ENCODE data around the gene ADGRL3. TPM values are rescaled to one million over a fixed set of nuclear protein-coding genes. Genes with fewer than 3 reads are reported as not detected.

Gene ADGRL3
- polyA plus RNA-seq, 1 donor from 2014 or later = not detected

DNA sequence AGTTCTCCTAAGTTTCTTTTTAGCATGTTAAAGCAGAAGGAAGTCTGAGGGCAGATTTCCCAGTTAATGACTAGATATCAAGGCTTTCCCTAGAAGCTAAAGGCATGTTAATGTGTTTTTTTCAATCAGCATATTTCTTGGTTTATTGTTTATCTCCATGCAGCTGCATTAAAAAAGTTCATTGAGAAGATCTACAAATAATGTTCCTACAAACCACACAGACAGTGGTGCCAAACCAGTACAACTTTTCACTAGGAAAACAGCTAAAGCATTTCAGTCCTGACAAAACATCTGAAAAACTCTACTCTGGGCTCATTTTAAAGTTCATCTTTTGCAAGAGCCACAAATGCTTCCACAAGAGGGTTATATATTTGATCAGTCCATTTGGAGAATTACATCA is 320.0 kb downstream of the ADGRL3 start:
- Mint-ChIP-seq H3K27ac (no peak overlapping the region), H3K4me1 (no peaks in the 10 kb centered on the region), H3K4me3 (no peak overlapping the region)

DNA sequence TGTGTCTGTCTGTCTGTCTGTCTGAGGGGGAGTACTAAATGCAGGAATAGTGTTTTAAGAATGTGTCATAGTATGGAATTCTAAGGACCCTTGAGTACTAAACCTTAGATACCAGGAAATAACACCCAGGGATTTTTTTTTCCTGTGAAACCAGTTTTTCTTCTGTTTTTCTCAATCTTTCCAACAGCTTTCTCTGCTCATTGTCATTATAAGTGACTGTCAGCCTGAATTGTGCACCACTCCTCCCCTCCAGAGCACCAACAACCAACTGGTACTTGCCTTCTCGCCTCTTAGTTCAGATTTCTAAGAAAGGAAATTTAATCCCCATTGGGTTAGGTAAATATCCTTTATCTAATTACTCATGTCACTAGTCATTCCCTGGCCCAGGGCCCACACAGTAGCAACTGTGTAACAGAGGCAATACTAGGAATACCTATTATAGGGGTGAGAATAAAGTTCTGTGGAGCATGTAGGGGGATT is 320.6 kb downstream of the ADGRL3 start:
- Mint-ChIP-seq H3K27ac (no peak overlapping the region), H3K9me3 (peaks cover 4 to 31% (median 6%) of the 10 kb centered on the region in 3 donors), H3K27me3 (no peaks in the 10 kb centered on the region), H3K4me3 (no peak overlapping the region), H3K36me3 (no peaks in the 10 kb centered on the region), H3K4me1 (no peaks in the 10 kb centered on the region)

More for the DNA sequence above, 320.0 kb downstream of the ADGRL3 start:
- Mint-ChIP-seq H3K9me3 (peaks cover 2 to 27% (median 6%) of the 10 kb centered on the region in 3 donors), H3K27me3 (no peaks in the 10 kb centered on the region), H3K36me3 (no peaks in the 10 kb centered on the region)

DNA sequence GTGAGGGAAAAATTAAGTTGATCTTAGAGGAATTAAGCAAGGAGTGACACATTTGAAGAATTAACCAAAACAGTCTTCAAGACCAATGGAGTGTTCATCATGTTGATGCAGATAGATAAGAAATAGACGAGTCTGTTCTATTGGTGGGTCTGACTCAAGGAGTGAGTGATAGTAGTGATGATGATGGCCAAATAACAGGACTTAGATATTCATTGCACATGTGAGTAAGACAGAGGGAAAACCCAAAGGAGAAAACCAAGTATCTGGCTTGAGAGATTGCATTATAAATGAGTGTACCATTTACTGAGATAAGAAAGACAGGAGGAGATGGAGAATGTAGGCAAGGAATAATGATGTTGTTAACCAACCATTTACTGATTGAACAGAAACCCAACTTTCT is 321.3 kb downstream of the ADGRL3 start:
- peaks cover 4 to 36% (median 6%) of the 10 kb centered on the region in 3 donors for H3K9me3 Mint-ChIP-seq

DNA sequence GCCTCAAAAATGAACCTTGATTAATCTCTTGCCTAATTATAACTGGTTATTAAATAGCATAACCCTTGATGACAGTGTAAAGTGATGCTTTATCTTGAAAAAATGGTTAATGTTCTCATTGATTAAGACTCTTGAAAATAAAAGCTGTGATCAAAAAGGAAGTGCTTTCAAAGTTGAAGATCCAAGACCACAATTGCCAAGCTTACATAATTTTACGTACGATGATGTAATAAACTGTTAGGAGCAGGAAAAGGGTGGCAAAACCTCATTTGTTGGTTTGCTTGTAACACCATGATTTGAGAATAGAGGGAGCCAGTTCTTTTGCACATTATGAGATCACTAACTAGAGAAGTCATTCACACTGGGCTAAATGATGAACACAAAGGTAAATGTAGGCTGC is 322.2 kb downstream of the ADGRL3 start:
- Mint-ChIP-seq H3K4me1 (no peaks in the 10 kb centered on the region), H3K27ac (no peak overlapping the region), H3K4me3 (no peak overlapping the region), H3K36me3 (no peaks in the 10 kb centered on the region), H3K27me3 (no peaks in the 10 kb centered on the region), H3K9me3 (peaks cover 4 to 36% (median 6%) of the 10 kb centered on the region in 3 donors)

More for the DNA sequence above, 321.3 kb downstream of the ADGRL3 start:
- H3K4me3 Mint-ChIP-seq = no peak overlapping the region
- H3K27me3 Mint-ChIP-seq = no peaks in the 10 kb centered on the region
- no peaks in the 10 kb centered on the region for H3K4me1 Mint-ChIP-seq
- no peak overlapping the region for H3K27ac Mint-ChIP-seq
- H3K36me3 Mint-ChIP-seq = no peaks in the 10 kb centered on the region

DNA sequence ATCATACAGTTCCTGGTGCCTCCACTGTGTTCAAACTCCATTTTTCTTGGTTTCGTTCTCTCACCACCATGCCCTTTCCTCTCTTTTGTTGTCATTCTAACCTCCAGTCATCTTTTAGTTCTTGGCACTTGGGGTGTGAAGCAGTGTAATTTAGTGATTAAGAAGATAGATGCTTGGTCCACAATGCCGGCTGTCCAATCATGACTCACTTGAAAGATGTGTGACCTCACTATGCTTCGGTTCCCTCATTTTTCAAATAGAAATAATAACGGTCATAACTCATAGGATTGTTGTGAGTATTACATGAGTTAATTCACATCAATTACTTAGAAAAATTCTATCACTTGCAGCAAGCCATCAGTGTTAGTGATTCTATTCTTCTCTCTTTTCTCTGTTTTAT is 327.8 kb downstream of the ADGRL3 start:
- Mint-ChIP-seq H3K4me1 (no peaks in the 10 kb centered on the region), H3K9me3 (peaks cover 2 to 31% (median 4%) of the 10 kb centered on the region in 3 donors), H3K4me3 (no peak overlapping the region), H3K27me3 (no peaks in the 10 kb centered on the region), H3K36me3 (no peaks in the 10 kb centered on the region), H3K27ac (no peak overlapping the region)

DNA sequence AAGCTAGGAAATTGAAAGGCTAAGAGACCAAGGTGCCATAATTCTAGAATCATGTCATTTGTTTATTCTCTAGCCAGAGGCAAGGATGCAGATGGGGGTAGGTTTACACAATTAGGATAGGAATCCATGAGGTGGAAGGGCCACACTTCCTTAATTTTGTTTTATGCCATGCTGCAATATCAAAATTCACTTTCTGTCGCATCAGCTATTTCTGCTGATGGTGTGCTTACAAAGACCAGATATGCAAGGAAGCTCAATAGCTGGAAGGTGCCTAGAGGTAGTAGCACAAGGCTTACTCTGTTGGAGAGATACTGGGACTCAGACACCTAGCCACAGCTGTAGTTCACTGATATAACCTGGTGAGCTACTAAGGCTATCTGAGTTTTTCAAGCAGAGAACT is 328.5 kb downstream of the ADGRL3 start:
- H3K36me3 Mint-ChIP-seq = no peaks in the 10 kb centered on the region
- H3K27ac Mint-ChIP-seq = no peak overlapping the region
- H3K9me3 Mint-ChIP-seq = peaks cover 2 to 31% (median 2%) of the 10 kb centered on the region in 3 donors
- no peaks in the 10 kb centered on the region for H3K4me1 Mint-ChIP-seq
- no peak overlapping the region for H3K4me3 Mint-ChIP-seq
- no peaks in the 10 kb centered on the region for H3K27me3 Mint-ChIP-seq

DNA sequence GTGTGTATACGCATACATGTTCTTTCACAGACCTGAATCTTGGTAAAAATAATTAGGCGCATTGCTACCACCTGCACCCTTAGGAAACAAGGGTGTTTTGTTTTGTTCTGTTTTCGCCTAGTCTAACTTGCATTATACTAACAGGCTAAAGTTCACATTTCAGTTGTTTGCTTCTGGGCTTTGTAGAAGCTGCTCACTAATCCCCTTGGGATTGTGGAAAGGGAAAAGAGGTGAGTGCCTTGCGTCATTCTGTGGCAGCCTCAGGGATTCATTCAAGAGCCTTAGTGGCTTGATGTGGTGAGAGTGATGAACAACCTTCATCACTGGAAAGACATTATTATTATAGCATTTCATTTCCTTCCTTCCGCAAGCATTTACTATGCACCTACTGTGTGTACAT is 331.1 kb downstream of the ADGRL3 start:
- no peaks in the 10 kb centered on the region for H3K4me1 Mint-ChIP-seq
- H3K36me3 Mint-ChIP-seq = no peaks in the 10 kb centered on the region
- peaks cover 0 to 26% (median 2%) of the 10 kb centered on the region in 3 donors for H3K9me3 Mint-ChIP-seq
- no peak overlapping the region for H3K27ac Mint-ChIP-seq
- no peak overlapping the region for H3K4me3 Mint-ChIP-seq
- H3K27me3 Mint-ChIP-seq = no peaks in the 10 kb centered on the region

DNA sequence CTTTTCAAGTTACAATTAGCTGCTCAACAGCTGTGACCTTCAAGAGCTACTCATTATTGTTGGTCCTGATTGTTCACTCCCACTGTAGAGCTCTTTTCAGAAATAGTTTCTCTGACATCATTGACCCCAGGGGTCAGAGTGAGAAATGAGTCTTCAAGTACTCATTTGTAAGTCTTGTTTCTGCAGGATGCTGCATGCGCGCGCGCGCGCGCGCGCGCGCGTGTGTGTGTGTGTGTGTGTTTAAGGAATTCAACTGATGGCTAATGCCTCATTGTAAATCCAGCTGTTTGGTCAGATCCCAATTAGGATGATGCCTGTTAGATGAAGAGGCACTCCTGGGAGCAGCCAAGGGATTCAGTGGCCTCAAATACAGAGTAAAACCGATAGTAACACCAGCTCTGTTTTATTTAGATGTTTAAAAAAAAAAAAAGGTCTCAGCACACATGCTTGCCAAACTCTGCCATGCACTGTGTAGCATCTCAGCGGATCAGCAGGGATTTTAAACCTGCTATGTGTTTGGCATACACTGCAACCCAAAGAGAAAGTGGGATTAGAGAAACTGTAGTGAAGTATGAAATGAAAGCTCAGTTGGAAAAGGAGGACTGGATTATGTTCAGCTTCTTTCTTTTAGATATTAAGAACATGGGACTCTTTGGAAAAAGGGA is 332.3 kb downstream of the ADGRL3 start:
- Mint-ChIP-seq H3K4me3 (no peak overlapping the region), H3K9me3 (peaks cover 0 to 32% (median 4%) of the 10 kb centered on the region in 3 donors), H3K36me3 (no peaks in the 10 kb centered on the region), H3K27me3 (no peaks in the 10 kb centered on the region), H3K4me1 (no peaks in the 10 kb centered on the region), H3K27ac (no peak overlapping the region)

DNA sequence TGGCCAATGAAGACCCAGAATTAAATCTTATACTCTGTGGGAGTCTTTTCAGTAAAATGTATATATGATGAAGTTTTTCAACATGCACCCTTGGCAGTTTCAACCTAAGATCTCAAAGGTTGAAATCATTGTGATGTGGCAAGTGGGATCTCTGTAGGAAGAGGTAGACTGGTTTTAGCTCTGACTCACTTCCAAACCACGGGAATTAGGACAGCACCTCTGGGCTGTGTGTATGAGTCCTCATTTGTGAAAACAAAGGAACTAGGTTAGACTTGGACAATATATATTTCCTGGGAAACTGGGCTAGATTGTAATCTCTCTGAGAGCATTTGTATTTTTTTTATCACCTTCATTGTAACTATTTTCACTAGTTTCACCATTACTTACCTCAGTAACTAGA is 333.0 kb downstream of the ADGRL3 start:
- Mint-ChIP-seq H3K9me3 (peaks cover 0 to 32% (median 4%) of the 10 kb centered on the region in 3 donors), H3K4me1 (no peaks in the 10 kb centered on the region), H3K27ac (no peak overlapping the region), H3K27me3 (no peaks in the 10 kb centered on the region), H3K4me3 (no peak overlapping the region), H3K36me3 (no peaks in the 10 kb centered on the region)

DNA sequence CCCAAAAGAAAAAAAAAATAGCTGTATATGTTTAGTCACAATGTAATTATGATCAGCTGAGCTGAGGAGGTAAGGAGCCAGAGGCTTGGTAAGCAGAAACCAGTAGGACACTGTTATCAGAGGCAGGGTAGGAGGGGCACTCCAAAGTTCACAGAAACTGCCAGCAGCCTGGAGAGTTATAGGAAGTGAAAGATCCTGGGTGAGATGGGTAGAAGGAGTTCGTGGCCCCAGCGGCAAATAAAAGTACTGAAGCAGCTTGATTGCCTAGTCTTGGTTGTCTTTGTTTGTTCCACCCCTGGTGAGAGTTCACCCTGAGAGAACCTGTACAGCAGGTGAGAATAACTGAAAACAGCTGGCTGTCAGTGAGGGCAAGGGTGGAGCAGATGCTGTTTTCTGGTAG is 340.8 kb downstream of the ADGRL3 start:
- no peaks in the 10 kb centered on the region for H3K27me3 Mint-ChIP-seq
- H3K36me3 Mint-ChIP-seq = no peaks in the 10 kb centered on the region
- H3K9me3 Mint-ChIP-seq = peaks cover 4 to 12% (median 10%) of the 10 kb centered on the region in 3 donors
- H3K4me3 Mint-ChIP-seq = no peak overlapping the region
- no peak overlapping the region for H3K27ac Mint-ChIP-seq
- no peaks in the 10 kb centered on the region for H3K4me1 Mint-ChIP-seq

DNA sequence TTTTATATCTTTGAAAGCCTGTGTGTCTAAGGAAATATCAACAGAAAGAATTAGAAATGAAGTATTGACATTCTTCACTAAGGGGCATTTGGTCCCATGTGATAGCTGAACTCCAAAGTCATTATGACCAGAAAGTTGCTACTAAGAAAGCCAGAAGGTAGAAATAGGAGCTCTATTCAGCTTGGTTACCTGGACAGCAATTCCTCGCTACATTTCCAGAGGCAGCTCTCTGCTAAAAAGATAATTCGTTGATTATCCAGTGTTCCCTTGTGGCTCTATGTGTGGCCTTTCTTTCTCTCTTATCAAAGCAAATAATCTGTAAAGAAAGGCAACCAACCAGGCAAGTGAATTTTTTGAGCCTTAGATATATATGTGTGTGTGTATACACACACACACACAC is 341.3 kb downstream of the ADGRL3 start:
- no peaks in the 10 kb centered on the region for H3K27me3 Mint-ChIP-seq
- no peak overlapping the region for H3K27ac Mint-ChIP-seq
- H3K4me3 Mint-ChIP-seq = no peak overlapping the region
- H3K36me3 Mint-ChIP-seq = no peaks in the 10 kb centered on the region
- peaks cover 4 to 12% (median 12%) of the 10 kb centered on the region in 3 donors for H3K9me3 Mint-ChIP-seq
- no peaks in the 10 kb centered on the region for H3K4me1 Mint-ChIP-seq

DNA sequence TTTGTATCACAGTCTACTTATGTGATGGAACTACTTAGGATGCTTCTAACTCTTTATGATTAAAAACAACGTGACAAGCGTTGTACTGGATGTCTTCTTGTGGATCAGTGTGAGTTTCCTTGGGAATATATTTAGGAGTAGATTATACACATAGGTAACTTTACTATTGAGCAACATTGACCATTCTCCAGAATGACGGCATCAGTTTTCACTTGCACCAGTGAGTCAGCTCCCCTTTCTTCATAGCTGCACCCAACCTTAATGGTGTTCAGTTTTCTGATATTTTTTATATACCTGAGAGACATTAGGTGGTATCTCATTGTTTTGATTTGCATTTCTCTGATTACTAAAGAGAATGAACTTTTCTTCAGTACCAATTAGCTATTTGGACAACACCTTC is 343.9 kb downstream of the ADGRL3 start:
- H3K4me3 Mint-ChIP-seq = no peak overlapping the region
- H3K36me3 Mint-ChIP-seq = no peaks in the 10 kb centered on the region
- H3K4me1 Mint-ChIP-seq = no peaks in the 10 kb centered on the region
- no peaks in the 10 kb centered on the region for H3K27me3 Mint-ChIP-seq
- H3K27ac Mint-ChIP-seq = no peak overlapping the region
- peaks cover 4 to 12% (median 11%) of the 10 kb centered on the region in 3 donors for H3K9me3 Mint-ChIP-seq

DNA sequence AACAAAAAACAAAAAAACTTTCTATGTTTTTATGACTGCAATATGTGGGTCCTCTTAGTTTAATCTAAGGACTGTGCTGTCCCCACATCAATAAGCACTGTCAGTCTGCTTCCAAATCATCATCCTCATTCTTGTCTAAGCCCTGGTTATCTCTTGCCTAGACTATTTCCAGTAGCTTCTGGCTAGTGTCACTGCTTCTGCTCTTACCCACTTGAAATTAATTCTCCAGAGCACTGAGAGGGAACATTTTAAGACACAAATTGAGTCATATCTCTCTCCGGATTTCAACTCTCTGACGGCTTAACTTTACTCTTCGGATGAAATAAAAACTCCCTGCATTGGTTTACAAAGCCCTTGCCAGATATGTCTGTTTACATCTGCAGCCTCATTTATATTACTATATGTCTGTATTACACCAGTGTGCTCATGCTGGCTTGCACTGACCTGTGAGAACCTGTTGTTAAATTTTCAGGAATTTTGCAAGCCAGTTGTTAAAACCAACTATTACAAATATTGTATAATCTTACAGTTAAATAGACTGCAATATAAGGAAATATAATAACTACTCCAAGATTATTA is 345.9 kb downstream of the ADGRL3 start:
- Mint-ChIP-seq H3K4me1 (no peaks in the 10 kb centered on the region), H3K9me3 (peaks cover 4 to 11% (median 10%) of the 10 kb centered on the region in 3 donors), H3K36me3 (no peaks in the 10 kb centered on the region), H3K27me3 (no peaks in the 10 kb centered on the region), H3K4me3 (no peak overlapping the region), H3K27ac (no peak overlapping the region)

DNA sequence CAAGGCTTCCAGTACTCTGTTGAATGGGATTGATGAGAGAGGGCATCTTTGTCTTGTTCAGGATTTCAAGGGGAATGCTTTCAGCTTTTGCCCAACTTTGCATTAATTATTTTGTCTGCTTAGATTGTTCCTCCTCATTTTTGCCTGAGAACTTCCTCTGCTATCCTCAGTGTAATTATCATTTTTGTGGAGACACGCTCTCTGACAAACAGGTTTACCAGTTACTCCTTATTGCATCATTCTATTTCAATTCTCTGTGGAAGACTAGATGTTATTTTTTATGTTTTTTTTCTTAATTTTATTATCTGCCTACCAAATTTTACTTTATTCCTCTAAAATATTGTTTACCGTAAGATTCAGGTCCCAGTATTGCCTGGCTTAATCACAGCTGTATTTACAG is 349.2 kb downstream of the ADGRL3 start:
- Mint-ChIP-seq H3K27me3 (no peaks in the 10 kb centered on the region), H3K4me1 (no peaks in the 10 kb centered on the region), H3K27ac (no peak overlapping the region), H3K9me3 (peaks cover 2 to 8% (median 6%) of the 10 kb centered on the region in 3 donors), H3K4me3 (no peak overlapping the region), H3K36me3 (no peaks in the 10 kb centered on the region)

DNA sequence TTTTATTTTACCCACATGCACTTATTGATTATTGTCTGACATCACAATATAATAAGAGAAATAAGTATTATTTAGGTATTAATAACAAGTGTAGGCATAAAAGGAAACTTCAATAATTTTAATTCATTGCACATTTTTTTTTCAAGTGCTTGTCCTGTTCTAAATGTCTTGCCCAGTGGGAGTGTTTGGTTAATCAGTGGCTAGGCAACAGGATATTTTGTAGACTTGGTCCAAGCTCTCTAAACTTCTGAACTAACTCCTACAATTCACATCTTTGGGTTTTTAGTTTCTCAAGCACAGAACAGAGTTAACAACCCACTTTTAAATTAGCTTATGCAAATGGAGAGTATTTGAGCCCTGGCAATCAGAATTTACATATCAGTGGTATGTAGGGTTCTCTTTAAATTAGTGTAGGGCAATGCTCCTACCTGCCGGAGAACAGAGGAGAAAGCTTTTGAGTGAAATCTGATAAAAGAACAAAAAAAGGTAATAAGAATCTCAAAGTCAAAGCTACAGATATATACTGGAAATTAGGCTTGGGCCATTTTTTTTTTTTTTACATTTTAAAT is 353.5 kb downstream of the ADGRL3 start:
- no peaks in the 10 kb centered on the region for H3K4me1 Mint-ChIP-seq
- H3K4me3 Mint-ChIP-seq = no peak overlapping the region
- no peak overlapping the region for H3K27ac Mint-ChIP-seq
- H3K27me3 Mint-ChIP-seq = no peaks in the 10 kb centered on the region
- no peaks in the 10 kb centered on the region for H3K36me3 Mint-ChIP-seq
- peaks cover 0 to 3% (median 2%) of the 10 kb centered on the region in 3 donors for H3K9me3 Mint-ChIP-seq

DNA sequence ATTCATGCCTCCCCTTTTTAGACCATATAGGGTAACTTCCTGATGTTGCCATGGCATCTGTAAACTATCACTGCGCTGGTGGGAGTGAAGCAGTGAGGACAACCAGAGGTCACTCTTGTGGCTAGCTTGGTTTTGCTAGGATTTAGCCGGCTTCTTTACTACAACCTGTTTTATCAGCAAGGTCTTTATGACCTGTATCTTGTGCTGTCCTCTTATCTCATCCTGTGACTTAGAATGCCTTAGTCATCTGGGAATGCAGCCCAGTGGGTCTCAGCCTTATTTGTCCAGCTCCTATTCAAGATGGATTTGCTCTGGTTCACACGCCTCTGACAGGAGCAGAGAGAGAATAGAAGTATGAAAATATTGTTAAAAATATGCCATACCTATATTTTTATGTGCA is 355.7 kb downstream of the ADGRL3 start:
- Mint-ChIP-seq H3K9me3 (peaks cover 2 to 4% (median 3%) of the 10 kb centered on the region in 3 donors), H3K27me3 (no peaks in the 10 kb centered on the region), H3K4me3 (no peak overlapping the region), H3K27ac (no peak overlapping the region), H3K36me3 (no peaks in the 10 kb centered on the region), H3K4me1 (no peaks in the 10 kb centered on the region)
